ENCODE measurements around the gene ARL8A. TPM values are rescaled to one million over a fixed set of nuclear protein-coding genes. Genes with fewer than 3 reads are reported as not detected.

ARL8A gene
- total and polyA plus RNA-seq, 2 donors (not counting 1 experiment from before 2014, with no cell fraction given): 67.6 to 70.7 TPM

- no peaks in the 10 kb centered on the region for H3K9me3 Mint-ChIP-seq (ENCODE audit: insufficient read depth)
- ChIA-PET POLR2A (no interaction called here), CTCF (interaction anchor here (0.8 to 2.0 kb wide), 11 partner anchors 10 to 559 kb away, joined by 3 to 10 read pairs (median 4); no protein-coding TSS in a partner anchor)
- Histone ChIP-seq H3K27ac (ENCODE audit: low read length in 2 of 2) (peak overlapping the region; percentile 89 to 93), H3K4me3 (ENCODE audit: control extremely low read depth in 1 of 5, extremely low read depth in 1 of 5, insufficient read depth in 1 of 5, low read depth in 2 of 5, low read length in 4 of 5) (peak overlapping the region in 4 of 5 experiments; percentile 72 to 92 (median 76)), H3K27me3 (replicated peaks in 1 of 4; ENCODE audit: control extremely low read depth in 1 of 4, control insufficient read depth in 3 of 4, insufficient read depth in 4 of 4, low read length in 3 of 4) (no peaks in the 10 kb centered on the region), H3K4me2 (replicated peaks; ENCODE audit: low read depth, low read length, poor library complexity, severe bottlenecking) (peak overlapping the region; percentile 91), H3K79me2 (ENCODE audit: control insufficient read depth, insufficient read depth, low read length) (peaks cover 47% of the 10 kb centered on the region), H4K20me1 (ENCODE audit: control insufficient read depth, insufficient read depth, low read length, poor library complexity, severe bottlenecking) (peaks cover 7% of the 10 kb centered on the region), H3K9me3 (ENCODE audit: control extremely low read depth in 1 of 3, control insufficient read depth in 2 of 3, insufficient read depth in 1 of 3, low read length in 2 of 3) (no peaks in the 10 kb centered on the region), H3K9ac (ENCODE audit: low read length) (peak overlapping the region; percentile 83), H3K4me1 (ENCODE audit: control insufficient read depth in 2 of 2, insufficient read depth in 2 of 2, low read length in 2 of 2) (peaks cover 75 to 83% of the 10 kb centered on the region in 2 donors), H2AFZ (ENCODE audit: insufficient read depth, low read depth, low read length, poor library complexity, severe bottlenecking) (peak overlapping the region; percentile 69), H3K36me3 (replicated peaks in 1 of 2; ENCODE audit: control extremely low read depth in 1 of 2, control insufficient read depth in 1 of 2, extremely low read depth in 1 of 2, insufficient read depth in 2 of 2, low read length in 1 of 2) (peaks cover 2 to 14% of the 10 kb centered on the region in 2 experiments)
- DNase-seq: peak; percentile 40
- TF ChIP-seq, protein P1, sequence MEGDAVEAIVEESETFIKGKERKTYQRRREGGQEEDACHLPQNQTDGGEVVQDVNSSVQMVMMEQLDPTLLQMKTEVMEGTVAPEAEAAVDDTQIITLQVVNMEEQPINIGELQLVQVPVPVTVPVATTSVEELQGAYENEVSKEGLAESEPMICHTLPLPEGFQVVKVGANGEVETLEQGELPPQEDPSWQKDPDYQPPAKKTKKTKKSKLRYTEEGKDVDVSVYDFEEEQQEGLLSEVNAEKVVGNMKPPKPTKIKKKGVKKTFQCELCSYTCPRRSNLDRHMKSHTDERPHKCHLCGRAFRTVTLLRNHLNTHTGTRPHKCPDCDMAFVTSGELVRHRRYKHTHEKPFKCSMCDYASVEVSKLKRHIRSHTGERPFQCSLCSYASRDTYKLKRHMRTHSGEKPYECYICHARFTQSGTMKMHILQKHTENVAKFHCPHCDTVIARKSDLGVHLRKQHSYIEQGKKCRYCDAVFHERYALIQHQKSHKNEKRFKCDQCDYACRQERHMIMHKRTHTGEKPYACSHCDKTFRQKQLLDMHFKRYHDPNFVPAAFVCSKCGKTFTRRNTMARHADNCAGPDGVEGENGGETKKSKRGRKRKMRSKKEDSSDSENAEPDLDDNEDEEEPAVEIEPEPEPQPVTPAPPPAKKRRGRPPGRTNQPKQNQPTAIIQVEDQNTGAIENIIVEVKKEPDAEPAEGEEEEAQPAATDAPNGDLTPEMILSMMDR (IDR thresholded peaks at IDR 0.05): no peak
- TF ChIP-seq EZH2 (IDR thresholded peaks at IDR 0.05; ENCODE audit: borderline replicate concordance, insufficient read depth, low read depth, low read length, poor library complexity, severe bottlenecking): no peak
- H3K27ac Mint-ChIP-seq: peak overlapping the region; percentile 94
- ATAC-seq (ENCODE audit: low read depth): no peak
- 27% methylated on average over 18 of the region's 22 CpGs for WGBS (ENCODE audit: insufficient coverage)
- intact Hi-C loops (cut with micrococcal nuclease): loop anchor here (2.0 to 10.0 kb wide), 7 partner anchors 23 to 803 kb away; partner anchors contain the start of genes CSRP1, CYB5R1, IPO9 and RNPEP
- no peaks in the 10 kb centered on the region for H3K27me3 Mint-ChIP-seq
- peak overlapping the region; percentile 93 for H3K4me3 Mint-ChIP-seq
- H3K4me1 Mint-ChIP-seq: peaks cover 84% of the 10 kb centered on the region
These were observed 16.9 kb upstream of the ARL8A start for GRCh38 chr1:202161151-202162046.

Measured in B cell (primary cell).